Brain microvascular endothelial cell (primary cell): ENCODE data around the gene IRS1.

Source experiments
- DNase-seq: peaks from one replicate; pipeline ENCODE4 v3.0.0-alpha.2; 2020
- H3K27ac ChIP-seq: fragments of 250-450 bp; sonication (Bioruptor Pico); 2 replicates; pipeline ENCODE4 v1.5.1; 2020; ENCODE audit warnings: mild to moderate bottlenecking, moderate library complexity
- H3K27me3 ChIP-seq: fragments of 250-450 bp; sonication (Bioruptor Pico); replicated peaks from 2 replicates; pipeline ENCODE4 v1.5.1; 2020; ENCODE audit warnings: mild to moderate bottlenecking
- H3K36me3 ChIP-seq: fragments of 250-450 bp; sonication (Bioruptor Pico); replicated peaks from 2 replicates; pipeline ENCODE4 v1.5.1; 2020; ENCODE audit warnings: mild to moderate bottlenecking
- H3K4me3 ChIP-seq: 2 replicates; pipeline ENCODE4 v1.5.1; 2011; ENCODE audit warnings: low read depth, mild to moderate bottlenecking, control low read depth, low read length, moderate library complexity
- in situ Hi-C: cut with HindIII; loops from 2 replicates; pipeline ENCODE4 v1.10.0; 2017; ENCODE audit warnings: low sequenced_read_pairs, low pct_ligation_motif_present
- TF ChIP-seq, protein P1 (sequence below): IDR thresholded peaks from 2 replicates; pipeline ENCODE4 v1.5.1; 2011; ENCODE audit warnings: low read depth, mild to moderate bottlenecking, moderate library complexity, low read length, control low read depth, inconsistent platforms; ENCODE audit errors: missing control alignments

The IRS1 gene

DNA sequence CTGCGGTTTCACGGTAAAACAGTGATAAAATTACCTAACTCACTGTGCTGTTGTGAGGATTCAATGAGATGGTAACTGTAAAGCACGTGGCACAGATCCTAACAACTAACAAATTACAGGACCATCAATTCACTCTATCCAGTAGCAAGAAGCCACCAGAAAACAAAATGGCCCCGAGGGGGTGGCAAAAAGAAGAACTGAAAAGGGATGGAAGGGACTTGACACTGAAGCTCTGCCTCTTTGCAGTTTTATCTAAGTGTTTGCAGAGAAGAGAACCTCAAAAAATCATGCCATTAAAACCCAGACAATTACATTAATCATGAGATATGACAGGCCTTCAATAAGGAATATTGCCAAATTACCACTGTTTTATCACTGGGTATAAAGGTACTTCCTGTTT lies 46.7 kb downstream of the IRS1 start:
- TF ChIP-seq, protein P1, sequence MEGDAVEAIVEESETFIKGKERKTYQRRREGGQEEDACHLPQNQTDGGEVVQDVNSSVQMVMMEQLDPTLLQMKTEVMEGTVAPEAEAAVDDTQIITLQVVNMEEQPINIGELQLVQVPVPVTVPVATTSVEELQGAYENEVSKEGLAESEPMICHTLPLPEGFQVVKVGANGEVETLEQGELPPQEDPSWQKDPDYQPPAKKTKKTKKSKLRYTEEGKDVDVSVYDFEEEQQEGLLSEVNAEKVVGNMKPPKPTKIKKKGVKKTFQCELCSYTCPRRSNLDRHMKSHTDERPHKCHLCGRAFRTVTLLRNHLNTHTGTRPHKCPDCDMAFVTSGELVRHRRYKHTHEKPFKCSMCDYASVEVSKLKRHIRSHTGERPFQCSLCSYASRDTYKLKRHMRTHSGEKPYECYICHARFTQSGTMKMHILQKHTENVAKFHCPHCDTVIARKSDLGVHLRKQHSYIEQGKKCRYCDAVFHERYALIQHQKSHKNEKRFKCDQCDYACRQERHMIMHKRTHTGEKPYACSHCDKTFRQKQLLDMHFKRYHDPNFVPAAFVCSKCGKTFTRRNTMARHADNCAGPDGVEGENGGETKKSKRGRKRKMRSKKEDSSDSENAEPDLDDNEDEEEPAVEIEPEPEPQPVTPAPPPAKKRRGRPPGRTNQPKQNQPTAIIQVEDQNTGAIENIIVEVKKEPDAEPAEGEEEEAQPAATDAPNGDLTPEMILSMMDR, result no peak
- in situ Hi-C loops, result no loop called here
- Histone ChIP-seq H3K27me3 (no peaks in the 10 kb centered on the region), H3K36me3 (peaks cover 3% of the 10 kb centered on the region), H3K27ac (no peak overlapping the region), H3K4me3 (no peak overlapping the region)
- DNase-seq, result no peak

DNA sequence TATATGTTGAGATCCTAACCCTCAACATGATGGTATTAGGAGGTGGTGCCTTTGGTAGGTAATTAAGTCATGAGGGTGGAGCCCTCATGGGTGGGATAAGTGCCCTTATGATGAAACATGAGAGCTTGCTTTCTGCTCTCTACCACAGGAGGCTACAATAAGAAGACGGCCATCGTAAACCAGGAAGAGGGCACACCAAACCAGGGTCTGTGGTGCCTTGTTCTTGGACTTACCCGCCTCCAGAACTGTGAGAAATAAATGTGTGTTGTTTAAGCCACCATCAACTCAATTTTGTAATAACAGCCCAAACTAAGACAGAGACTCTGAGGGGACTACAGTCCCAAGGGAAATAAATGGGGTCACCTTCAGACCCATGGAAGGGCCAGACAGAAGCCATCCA lies 52.3 kb downstream of the IRS1 start:
- TF ChIP-seq, protein P1, result no peak
- Histone ChIP-seq H3K27ac (no peak overlapping the region), H3K4me3 (no peak overlapping the region), H3K36me3 (peaks cover 3% of the 10 kb centered on the region), H3K27me3 (no peaks in the 10 kb centered on the region)
- DNase-seq, result no peak
- in situ Hi-C loops, result no loop called here

GRCh38 chr2:226746196-226746800 lies 53.3 kb downstream of the IRS1 start:
- H3K36me3 ChIP-seq, result peaks cover 3% of the 10 kb centered on the region
- in situ Hi-C loops, result no loop called here
- TF ChIP-seq, protein P1, result no peak

GRCh38 chr2:226743915-226744314 lies 55.7 kb downstream of the IRS1 start:
- Histone ChIP-seq H3K4me3 (no peak overlapping the region), H3K36me3 (no peaks in the 10 kb centered on the region), H3K27me3 (no peaks in the 10 kb centered on the region), H3K27ac (no peak overlapping the region)
- in situ Hi-C loops, result no loop called here
- TF ChIP-seq, protein P1, result no peak
- no peak for DNase-seq

More at GRCh38 chr2:226746196-226746800, 53.3 kb downstream of the IRS1 start:
- no peak for DNase-seq
- no peak overlapping the region for H3K4me3 ChIP-seq
- no peak overlapping the region for H3K27ac ChIP-seq
- H3K27me3 ChIP-seq, result no peaks in the 10 kb centered on the region

DNA sequence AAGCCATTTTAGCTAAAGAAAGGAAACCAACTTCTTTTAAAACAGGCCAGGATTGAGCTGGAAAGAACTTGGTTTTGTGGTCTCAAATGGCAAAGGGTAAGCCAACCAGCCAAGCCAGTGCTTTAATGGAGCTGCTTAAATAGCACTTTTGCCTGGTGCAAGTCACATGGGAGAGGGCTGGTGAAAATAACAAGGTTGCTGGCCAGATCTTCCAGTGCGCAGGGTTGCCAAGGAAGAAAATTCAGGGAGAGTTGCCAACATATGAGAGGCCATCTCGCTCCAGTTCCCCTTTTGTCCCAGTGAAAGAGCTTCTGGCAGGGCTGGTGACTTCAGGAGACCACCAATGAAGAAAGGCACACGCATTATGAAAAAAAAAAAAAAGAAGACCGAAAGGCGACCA lies 57.3 kb downstream of the IRS1 start:
- TF ChIP-seq, protein P1, result no peak
- no peak for DNase-seq
- no peak overlapping the region for H3K4me3 ChIP-seq
- no peaks in the 10 kb centered on the region for H3K36me3 ChIP-seq
- no peak overlapping the region for H3K27ac ChIP-seq
- in situ Hi-C loops, result no loop called here
- no peaks in the 10 kb centered on the region for H3K27me3 ChIP-seq

- H3K27ac ChIP-seq, result no peak overlapping the region
- no peaks in the 10 kb centered on the region for H3K27me3 ChIP-seq
- no peak for DNase-seq
- H3K4me3 ChIP-seq, result no peak overlapping the region
- in situ Hi-C loops, result no loop called here
- TF ChIP-seq, protein P1, result no peak
- H3K36me3 ChIP-seq, result no peaks in the 10 kb centered on the region
Measured at GRCh38 chr2:226740039-226740648, 59.5 kb downstream of the IRS1 start.
